ENCODE results near the gene ERLIN1.
A peak's percentile ranks its signal among the peaks of the same experiment; 100 is the strongest.

ERLIN1 gene

GRCh38 chr10:100185364-100186252 is at the start of gene ERLIN1:
ERLIN1 (minus strand) TSS chr10:100186029; CDS start chr10:100185626, 403 bp downstream.
- peak; percentile 98 for DNase-seq

DNA sequence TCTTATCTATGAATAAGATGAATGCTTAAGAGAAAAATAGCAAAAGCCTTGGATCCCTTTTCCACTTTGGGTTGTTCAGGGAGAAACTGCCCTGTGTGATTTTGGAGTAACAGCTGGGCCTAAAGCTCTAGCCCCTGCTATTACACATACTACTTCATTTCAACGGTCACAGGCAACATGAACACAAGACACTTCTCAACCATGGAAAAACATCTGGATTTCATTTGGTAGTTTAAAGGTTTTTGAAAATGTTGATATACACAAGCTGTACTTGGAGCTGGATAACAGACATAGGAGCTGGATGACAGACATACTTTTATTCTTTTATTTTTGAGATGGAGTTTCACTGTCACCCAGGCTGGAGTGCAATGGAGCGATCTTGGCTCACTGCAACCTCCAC is 46.3 kb upstream of the ERLIN1 start:
- DNase-seq, result no peak

DNA sequence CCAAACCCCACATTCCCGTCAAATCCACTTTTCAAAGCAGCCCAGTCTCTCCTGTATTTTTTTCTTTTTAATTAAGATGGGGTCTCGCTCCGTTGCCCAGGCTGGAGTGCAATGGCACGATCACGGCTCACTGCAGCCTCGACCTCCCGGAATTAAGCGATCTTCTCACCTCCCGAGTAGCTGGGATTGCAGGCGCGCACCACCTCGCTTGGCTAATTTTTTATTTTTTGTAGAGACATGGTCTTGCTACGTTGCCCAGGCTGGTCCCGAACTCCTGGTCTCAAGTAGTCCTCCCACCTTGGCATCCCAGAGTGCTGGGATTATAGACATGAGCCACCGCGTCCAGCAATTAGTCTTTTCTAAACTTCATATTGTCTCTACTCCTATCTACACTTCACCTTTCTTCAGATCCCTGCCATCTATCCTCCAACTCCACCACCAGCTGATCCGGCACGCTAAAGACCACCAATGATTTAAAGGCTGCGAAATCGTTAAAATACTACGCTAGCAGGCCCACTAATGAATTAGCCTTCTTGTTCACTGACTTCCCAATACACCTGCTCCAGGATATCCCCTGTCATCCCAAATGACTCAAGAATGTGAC is 44.1 kb upstream of the ERLIN1 start:
- no peak for DNase-seq

GRCh38 chr10:100223879-100224278 is 38.0 kb upstream of the ERLIN1 start:
- DNase-seq, result no peak

GRCh38 chr10:100222529-100222928 is 36.7 kb upstream of the ERLIN1 start:
- DNase-seq, result no peak

DNA sequence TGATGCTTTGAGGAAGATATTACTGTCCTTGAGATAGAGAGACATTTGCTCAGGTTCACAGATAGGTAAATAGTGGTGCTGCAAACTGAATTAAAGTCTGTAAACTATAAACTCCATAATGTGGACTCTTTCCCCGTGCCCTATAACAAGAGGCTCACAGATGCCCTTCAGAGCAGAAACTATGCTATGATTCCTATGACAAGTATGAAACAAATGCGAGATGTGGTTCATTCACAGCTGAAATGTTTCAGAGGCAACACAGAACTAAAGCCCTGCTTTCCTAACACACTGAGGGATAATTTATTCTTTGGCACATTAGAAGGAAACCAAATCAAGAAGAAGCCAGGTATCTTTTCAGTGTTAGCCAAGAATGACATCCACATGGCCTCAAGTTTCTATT is 30.2 kb upstream of the ERLIN1 start:
- DNase-seq, result no peak

DNA sequence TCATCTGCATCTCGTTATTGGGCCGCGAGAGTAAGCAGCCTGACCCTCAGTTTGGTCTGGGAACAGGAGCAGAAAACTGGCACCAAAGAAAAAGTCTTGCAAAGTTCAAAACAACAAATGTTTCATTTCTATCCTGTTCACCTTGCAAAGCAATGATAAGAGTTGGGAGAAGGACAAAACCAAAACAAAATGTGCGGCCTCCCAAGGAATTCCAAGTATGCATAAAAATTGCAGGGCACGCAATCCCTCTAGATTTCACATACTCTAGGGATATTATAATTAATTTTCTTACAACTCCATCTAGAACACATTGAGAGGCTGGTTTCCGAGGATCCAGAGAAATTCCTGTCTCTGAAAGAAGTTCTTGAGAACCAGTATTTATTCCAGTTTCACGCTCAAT is 23.5 kb upstream of the ERLIN1 start:
- no peak for DNase-seq

GRCh38 chr10:100208276-100208675 is 22.4 kb upstream of the ERLIN1 start:
- DNase-seq, result no peak

- no peak for DNase-seq
These were observed 18.5 kb upstream of the ERLIN1 start for GRCh38 chr10:100204370-100204769.

DNA sequence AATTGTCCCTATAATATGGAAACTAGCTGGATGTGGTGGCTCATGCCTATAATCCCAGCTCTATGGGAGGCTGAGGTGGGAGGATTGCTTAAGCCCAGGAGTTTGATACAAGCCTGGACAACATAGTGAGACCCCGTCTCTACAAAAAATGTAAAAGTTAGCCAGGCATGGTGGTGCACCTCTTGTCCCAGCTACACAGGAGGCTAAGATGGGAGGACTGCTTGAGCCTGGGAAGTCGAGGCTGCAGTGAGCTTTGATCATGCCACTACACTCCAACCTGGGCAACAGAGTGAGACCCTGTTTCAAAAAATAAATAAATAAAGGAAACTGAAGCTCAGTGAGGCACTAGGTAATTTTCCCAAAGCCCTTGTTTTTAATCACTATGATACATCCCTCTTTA is 15.7 kb upstream of the ERLIN1 start:
- no peak for DNase-seq

DNA sequence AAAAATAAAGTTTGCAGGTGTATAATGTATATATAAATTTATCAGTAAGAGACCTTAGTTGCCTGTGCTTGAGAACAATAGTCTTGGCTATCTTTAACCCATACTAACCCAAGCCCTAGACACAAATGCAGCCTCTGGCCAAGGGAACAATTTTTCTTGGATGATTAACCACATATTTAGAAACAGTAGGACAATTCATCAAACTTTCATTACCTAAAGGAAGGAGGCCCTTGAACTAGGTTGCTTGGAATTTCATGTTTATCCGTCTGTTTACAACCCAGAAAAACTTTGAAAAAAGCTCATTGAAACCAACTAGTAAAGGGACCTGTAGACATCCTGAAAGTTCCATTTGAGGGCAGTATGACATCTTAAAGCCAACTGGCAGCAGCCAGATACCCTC is 8.9 kb upstream of the ERLIN1 start:
- no peak for DNase-seq

DNA sequence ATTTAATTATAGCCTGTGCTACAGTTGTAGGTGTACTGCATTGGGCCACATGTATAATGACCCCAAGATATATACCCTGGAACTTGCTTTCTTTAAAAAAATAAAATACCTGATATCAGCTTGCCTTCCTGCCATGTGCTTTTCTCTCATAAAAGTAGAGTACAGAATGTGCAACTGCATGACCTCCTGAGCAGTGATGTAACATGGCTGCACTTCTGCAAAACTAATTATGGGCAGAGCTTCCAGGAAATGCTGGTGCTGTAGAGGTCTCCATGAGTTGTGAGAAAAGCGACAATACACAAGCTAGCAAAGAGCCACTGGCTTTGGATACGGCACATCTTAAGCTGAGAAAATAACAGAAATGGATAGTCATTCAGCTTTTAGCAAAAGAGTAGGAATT is 6.5 kb upstream of the ERLIN1 start:
- DNase-seq, result no peak

DNA sequence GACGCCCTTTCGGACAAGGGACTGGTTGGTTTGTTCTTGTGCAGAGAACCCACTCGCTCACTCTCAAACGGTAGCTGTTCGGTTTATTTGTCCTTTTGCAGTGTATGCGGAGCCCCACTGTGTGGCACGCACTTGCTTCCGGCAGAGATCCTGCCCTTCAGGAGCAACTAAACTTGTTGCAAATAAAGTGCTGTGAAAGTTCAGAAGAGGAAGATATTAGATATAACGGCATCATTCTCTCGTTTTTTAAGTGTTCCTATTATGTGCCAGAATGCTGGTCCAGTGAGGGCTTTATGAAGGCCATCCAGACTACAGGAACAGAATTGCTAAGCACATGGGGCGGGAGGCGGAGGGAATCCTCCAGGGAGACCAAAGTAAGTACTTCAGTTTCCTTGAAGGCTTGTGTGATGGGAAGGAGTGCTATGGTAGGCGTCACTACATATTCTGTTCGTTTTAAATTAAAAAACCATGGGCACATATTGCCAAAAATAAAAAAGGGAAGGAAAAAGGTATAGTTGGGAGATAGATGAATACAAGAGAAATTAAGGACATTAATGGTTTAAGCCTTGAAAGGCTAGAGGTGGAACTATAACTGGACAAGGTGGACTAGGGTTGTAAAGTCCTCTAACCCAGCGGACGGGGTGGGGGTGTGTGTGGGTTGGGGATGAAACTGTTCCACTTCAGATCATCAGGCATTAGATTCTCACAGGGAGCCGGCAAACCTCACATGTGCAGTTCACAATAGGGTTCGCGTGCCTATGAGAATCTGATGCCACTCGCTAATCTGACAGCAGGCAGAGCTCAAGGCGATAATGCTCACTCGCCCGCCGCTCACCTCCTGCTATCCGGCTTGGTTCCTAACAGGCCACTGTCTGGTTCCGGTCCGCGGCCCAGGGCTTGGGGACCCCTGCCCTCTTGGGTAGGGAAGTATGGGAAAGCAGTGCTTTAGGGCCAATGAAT is 704 bp upstream of the ERLIN1 start:
- peak; percentile 37 for DNase-seq

- no peak for DNase-seq
These were observed 989 bp downstream of the ERLIN1 start for GRCh38 chr10:100184840-100185239.

DNA sequence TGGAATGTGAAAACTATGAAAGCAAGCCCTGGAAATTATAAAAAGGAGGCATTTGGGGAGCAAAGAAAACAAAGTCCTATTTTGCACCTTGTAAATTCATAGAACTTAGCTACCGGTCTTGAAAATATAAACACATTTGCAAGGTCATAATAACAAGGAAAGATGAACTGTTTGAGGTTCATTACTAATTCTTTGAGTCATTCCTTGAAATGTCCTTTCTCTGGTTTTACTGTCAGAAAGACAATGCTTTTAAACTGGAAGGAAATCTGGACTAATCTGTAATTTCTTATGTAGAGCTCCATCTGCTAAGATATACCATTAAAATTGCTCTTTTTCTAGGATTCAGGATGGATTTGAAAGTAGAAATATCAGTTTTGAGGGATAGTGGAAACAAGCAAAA is 1.4 kb downstream of the ERLIN1 start:
- no peak for DNase-seq

DNA sequence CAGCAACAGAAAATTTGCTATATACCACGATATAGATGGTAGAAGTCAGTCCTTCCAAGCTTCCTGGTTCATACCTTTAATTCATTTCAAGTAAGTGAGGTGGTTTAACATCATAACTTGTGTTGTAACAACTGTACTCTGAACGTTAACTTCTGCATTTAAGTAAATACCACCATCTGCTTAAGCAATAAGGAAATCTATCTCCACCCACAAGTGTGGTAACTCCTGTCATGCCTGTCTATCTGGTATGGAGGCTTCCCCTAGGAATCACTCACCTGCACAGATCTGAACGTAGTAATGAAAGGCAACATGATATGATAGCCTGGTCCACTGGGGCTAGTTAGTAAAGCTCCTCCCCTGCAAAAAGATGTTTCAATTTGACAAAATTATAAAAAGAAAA is 2.3 kb downstream of the ERLIN1 start:
- DNase-seq, result no peak

- DNase-seq, result no peak
These were observed 2.9 kb downstream of the ERLIN1 start for GRCh38 chr10:100182908-100183307.

GRCh38 chr10:100182281-100182680 is 3.5 kb downstream of the ERLIN1 start:
- no peak for DNase-seq

DNA sequence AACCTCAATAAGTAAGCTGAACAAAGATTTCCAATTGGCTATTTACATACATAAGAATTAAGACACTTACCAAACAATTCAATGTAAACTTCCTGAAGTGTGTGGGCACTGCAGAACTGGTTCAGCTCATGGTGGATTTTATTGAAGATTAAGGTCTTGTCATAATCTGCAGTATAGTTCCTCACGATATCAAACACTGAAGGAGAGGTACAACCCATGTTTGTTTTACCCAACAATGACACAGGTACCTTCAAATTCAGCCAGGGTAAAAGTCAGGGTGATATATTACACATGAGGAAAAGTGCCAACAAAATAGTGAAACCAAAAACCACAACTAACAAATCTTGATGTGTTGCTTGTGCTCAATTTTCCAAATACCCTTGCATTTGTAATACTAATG is 10.0 kb downstream of the ERLIN1 start:
- no peak for DNase-seq

DNA sequence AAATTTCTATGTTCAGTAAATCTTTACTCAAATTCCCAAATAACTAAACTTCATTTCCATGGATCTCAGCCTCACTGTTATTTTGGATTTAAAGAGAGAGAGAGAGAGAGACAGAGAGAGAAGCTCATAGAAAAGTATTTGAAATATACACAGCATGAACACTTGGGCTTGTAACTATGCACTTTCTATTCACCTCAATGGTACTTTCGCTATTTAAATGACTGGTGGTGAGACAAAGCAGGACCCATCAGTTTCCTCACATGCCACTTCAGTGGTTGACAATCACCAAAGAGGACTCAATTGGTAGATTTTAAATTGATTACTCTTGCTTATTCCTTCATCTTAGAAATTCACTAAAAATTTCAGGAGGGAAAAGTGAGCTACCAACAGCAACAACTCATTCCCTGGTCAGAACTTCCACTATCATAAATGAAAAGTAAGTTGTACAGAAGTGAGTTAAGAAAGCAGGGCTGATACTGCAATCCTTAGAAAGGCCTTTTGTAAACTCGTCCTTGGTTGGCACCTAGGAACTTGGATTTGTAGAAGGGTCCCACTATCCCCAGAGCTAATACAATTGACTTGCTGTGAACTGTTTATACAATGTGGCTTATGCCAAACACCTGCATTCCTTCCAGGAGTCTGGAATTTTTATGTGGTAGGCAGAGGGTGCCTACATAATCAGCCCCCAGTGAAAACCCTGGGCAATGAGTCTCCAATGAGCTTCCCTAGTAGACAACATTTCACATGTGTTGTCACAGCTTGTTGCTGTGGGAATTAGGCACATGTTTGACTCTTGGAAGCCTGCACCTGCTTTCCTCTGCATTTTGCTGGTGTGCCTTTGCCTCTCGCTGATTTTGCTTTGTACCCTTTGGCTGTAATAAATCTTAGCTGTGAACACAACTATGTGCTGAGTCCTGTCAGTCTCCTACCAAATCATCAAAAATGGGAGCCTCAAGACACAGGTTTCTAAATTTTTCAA is 10.8 kb downstream of the ERLIN1 start:
- DNase-seq, result no peak

DNA sequence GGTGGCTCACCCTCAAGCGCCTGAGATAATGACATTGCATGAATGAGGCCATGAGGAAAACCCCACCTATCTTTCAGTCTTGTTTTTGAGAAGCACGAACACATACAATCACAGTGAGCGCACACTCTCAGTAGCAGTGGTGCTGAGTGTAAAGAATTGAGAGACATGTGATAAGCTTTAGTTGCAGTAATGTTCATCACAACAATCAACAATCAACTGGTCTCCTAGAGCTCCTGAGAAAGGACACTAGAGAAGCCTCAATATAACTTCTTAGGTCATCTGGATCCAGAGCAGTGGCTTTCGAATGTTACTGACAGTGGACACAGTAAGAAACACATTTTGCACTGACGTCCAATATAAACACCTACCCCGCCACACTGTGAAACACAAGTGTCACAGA is 12.8 kb downstream of the ERLIN1 start:
- DNase-seq, result no peak

DNA sequence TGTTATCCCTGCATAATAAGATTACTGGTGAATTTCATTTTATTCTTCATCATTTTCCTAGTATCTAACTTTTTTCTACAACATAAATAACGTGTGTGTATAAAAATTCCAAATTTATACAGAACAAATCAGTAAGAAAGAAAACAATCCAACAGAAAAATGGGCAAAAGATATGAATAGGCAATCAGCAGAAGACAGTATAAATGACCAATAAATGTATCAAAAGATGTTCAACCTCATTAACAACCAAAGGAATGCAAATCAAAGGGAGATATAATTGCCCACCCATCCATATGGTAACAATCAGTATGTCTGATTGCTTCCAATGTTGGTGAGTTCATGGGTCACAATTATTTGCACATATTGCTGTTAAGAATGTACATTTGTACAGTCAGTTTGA is 13.5 kb downstream of the ERLIN1 start:
- DNase-seq, result no peak
